HEK293 (cell line): ENCODE measurements around the gene PARK7.
A peak's percentile ranks its signal among the peaks of the same experiment; 100 is the strongest.

Experiments used
- CTCF ChIA-PET: fragments of 350-600 bp; formaldehyde crosslinking; extraction: SDS; loops from one replicate; lab custom pipeline; 2021; ENCODE audit warnings: antibody characterized with exemption; lab: Yijun Ruan, JAX
- POLR2A ChIA-PET: fragments of 300-600 bp; formaldehyde crosslinking; extraction: SDS; loops from one replicate; lab custom pipeline; 2020; ENCODE audit warnings: antibody characterized with exemption, inconsistent platforms; lab: Yijun Ruan, JAX
- H3K27ac ChIP-seq: fragments of 200-500 bp; sonication (Bioruptor generic); 2 replicates; pipeline ENCODE4 v1.5.1; 2014; ENCODE audit warnings: low read depth, low read length, control low read depth, inconsistent platforms; ENCODE audit errors: extremely low read depth
- H3K36me3 ChIP-seq, 2 experiments: fragments of 200-500 bp in 1 of 2; sonication (Bioruptor generic) in 1 of 2; 1 replicate in 1 of 2; 2 replicates in 1 of 2; pipeline ENCODE4 v1.5.1; 2014 to 2017; ENCODE audit warnings: inconsistent platforms in 2 of 2, low read length in 2 of 2; ENCODE audit not compliant: control insufficient read depth in 2 of 2, insufficient read depth in 1 of 2
- H3K4me1 ChIP-seq: fragments of 200-500 bp; sonication (Bioruptor generic); 2 replicates; pipeline ENCODE4 v1.5.1; 2014; ENCODE audit warnings: mild to moderate bottlenecking, low read length, inconsistent platforms; ENCODE audit not compliant: control insufficient read depth, insufficient read depth
- H3K4me3 ChIP-seq: 2 replicates; pipeline ENCODE4 v1.5.1; 2011; ENCODE audit warnings: low read depth, mild to moderate bottlenecking, control low read depth, low read length, moderate library complexity
- H3K9me3 ChIP-seq: fragments of 200-500 bp; sonication (Bioruptor generic); 2 replicates; pipeline ENCODE4 v1.5.1; 2014; ENCODE audit warnings: low read depth, low read length, inconsistent platforms; ENCODE audit not compliant: control insufficient read depth, insufficient read depth
- HOXA7 ChIP-seq: sonication (generic); formaldehyde crosslinking; IDR thresholded peaks from 2 replicates; pipeline ENCODE4 v1.8.1; 2022; ENCODE audit warnings: missing genetic modification reagents, borderline replicate concordance
- HOXC10 ChIP-seq: sonication (generic); formaldehyde crosslinking; IDR thresholded peaks from 2 replicates; pipeline ENCODE4 v1.8.1; 2023; ENCODE audit warnings: mild to moderate bottlenecking, missing genetic modification reagents
- KLF1 ChIP-seq: fragments of 450-650 bp; formaldehyde crosslinking; IDR thresholded peaks from 2 replicates; pipeline ENCODE4 v1.5.1; 2016; ENCODE audit warnings: missing biosample characterization, missing genetic modification characterization
- KLF10 ChIP-seq: fragments of 450-650 bp; IDR thresholded peaks from 2 replicates; pipeline ENCODE4 v1.5.1; 2018; ENCODE audit warnings: missing biosample characterization, mild to moderate bottlenecking, missing genetic modification characterization
- PRDM4 ChIP-seq: fragments of 450-650 bp; formaldehyde crosslinking; IDR thresholded peaks from 2 replicates; pipeline ENCODE4 v1.5.1; 2017; ENCODE audit warnings: missing biosample characterization, missing genetic modification characterization
- ZBTB11 ChIP-seq: fragments of 450-650 bp; formaldehyde crosslinking; conservative IDR thresholded peaks from 2 replicates; pipeline ENCODE4 v1.5.1; 2016; ENCODE audit warnings: low read depth, missing biosample characterization, missing genetic modification characterization
- ZBTB20 ChIP-seq: fragments of 450-650 bp; formaldehyde crosslinking; IDR thresholded peaks from 2 replicates; pipeline ENCODE4 v1.5.1; 2016; ENCODE audit warnings: missing biosample characterization, missing genetic modification characterization
- ZBTB48 ChIP-seq: fragments of 450-650 bp; formaldehyde crosslinking; IDR thresholded peaks from 2 replicates; pipeline ENCODE4 v1.5.1; 2016; ENCODE audit warnings: missing biosample characterization, missing genetic modification characterization
- ZBTB7A ChIP-seq: fragments of 450-650 bp; formaldehyde crosslinking; IDR thresholded peaks from 2 replicates; pipeline ENCODE4 v1.5.1; 2016; ENCODE audit warnings: low read depth, missing biosample characterization, missing genetic modification characterization
- ZNF10 ChIP-seq: fragments of 450-650 bp; formaldehyde crosslinking; IDR thresholded peaks from 2 replicates; pipeline ENCODE4 v1.5.1; 2017; ENCODE audit warnings: missing biosample characterization, missing genetic modification characterization
- ZNF175 ChIP-seq: fragments of 450-650 bp; formaldehyde crosslinking; IDR thresholded peaks from 2 replicates; pipeline ENCODE4 v1.5.1; 2016; ENCODE audit warnings: missing biosample characterization, missing genetic modification characterization
- ZNF18 ChIP-seq: fragments of 450-650 bp; formaldehyde crosslinking; IDR thresholded peaks from 2 replicates; pipeline ENCODE4 v1.5.1; 2016; ENCODE audit warnings: missing biosample characterization, missing genetic modification characterization
- ZNF2 ChIP-seq: fragments of 450-650 bp; formaldehyde crosslinking; IDR thresholded peaks from 2 replicates; pipeline ENCODE4 v1.5.1; 2016; ENCODE audit warnings: missing biosample characterization, missing genetic modification characterization
- ZNF214 ChIP-seq: fragments of 450-650 bp; formaldehyde crosslinking; IDR thresholded peaks from 2 replicates; pipeline ENCODE4 v1.5.1; 2017; ENCODE audit warnings: missing biosample characterization, mild to moderate bottlenecking, missing genetic modification characterization, borderline replicate concordance
- ZNF248 ChIP-seq: fragments of 450-650 bp; formaldehyde crosslinking; IDR thresholded peaks from 2 replicates; pipeline ENCODE4 v1.5.1; 2017; ENCODE audit warnings: missing biosample characterization, missing genetic modification characterization
- ZNF280D ChIP-seq: fragments of 450-650 bp; formaldehyde crosslinking; IDR thresholded peaks from 2 replicates; pipeline ENCODE4 v1.5.1; 2016; ENCODE audit warnings: missing biosample characterization, missing genetic modification characterization
- ZNF394 ChIP-seq: fragments of 450-650 bp; formaldehyde crosslinking; IDR thresholded peaks from 2 replicates; pipeline ENCODE4 v1.5.1; 2016; ENCODE audit warnings: missing biosample characterization, missing genetic modification characterization, mild to moderate bottlenecking, moderate library complexity, borderline replicate concordance
- ZNF530 ChIP-seq: fragments of 450-650 bp; formaldehyde crosslinking; IDR thresholded peaks from 2 replicates; pipeline ENCODE4 v1.5.1; 2016; ENCODE audit warnings: low read depth, missing biosample characterization, missing genetic modification characterization
- ZNF571 ChIP-seq: fragments of 450-650 bp; formaldehyde crosslinking; IDR thresholded peaks from 2 replicates; pipeline ENCODE4 v1.5.0; 2017; ENCODE audit warnings: missing biosample characterization, missing genetic modification characterization
- ZNF580 ChIP-seq: fragments of 450-650 bp; formaldehyde crosslinking; IDR thresholded peaks from 2 replicates; pipeline ENCODE4 v1.5.1; 2016; ENCODE audit warnings: missing biosample characterization, missing genetic modification characterization
- ZNF629 ChIP-seq: fragments of 450-650 bp; formaldehyde crosslinking; IDR thresholded peaks from 2 replicates; pipeline ENCODE4 v1.5.1; 2017; ENCODE audit warnings: missing biosample characterization, missing genetic modification characterization
- ZNF76 ChIP-seq: fragments of 450-650 bp; formaldehyde crosslinking; IDR thresholded peaks from 2 replicates; pipeline ENCODE4; 2016; ENCODE audit warnings: low read depth, missing biosample characterization, missing genetic modification characterization, borderline replicate concordance
- ZNF777 ChIP-seq: fragments of 450-650 bp; formaldehyde crosslinking; IDR thresholded peaks from 2 replicates; pipeline ENCODE4 v1.5.1; 2017; ENCODE audit warnings: missing biosample characterization, missing genetic modification characterization, borderline replicate concordance
- ZSCAN18 ChIP-seq: fragments of 450-650 bp; formaldehyde crosslinking; IDR thresholded peaks from 2 replicates; pipeline ENCODE4 v1.5.1; 2016; ENCODE audit warnings: missing biosample characterization, missing genetic modification characterization

Gene PARK7

GRCh38 chr1:8004803-8005573 lies 43.5 kb downstream of the PARK7 start:
- Histone ChIP-seq H3K27ac (peak overlapping the region; percentile 40), H3K4me1 (peaks cover 10% of the 10 kb centered on the region)
- CTCF ChIA-PET = interaction anchor here (0.6 to 2.2 kb wide), 8 partner anchors 10 to 306 kb away, joined by 3 to 9 read pairs (median 4); no protein-coding TSS in a partner anchor
- TF ChIP-seq ZNF280D (tag by site-specific recombination) (0 out of 2 replicates have a peak, but pooled peaks have one; percentile 15), KLF10 (tag by site-specific recombination) (peak; percentile 52), ZNF248 (tag by site-specific recombination) (no peak), ZNF214 (no peak), ZNF571 (tag by site-specific recombination) (no peak), ZNF394 (tag by site-specific recombination) (peak; percentile 65; the same call in 1 of the 2 replicates), ZNF10 (tag by site-specific recombination) (0 out of 2 replicates have a peak, but pooled peaks have one; percentile 14), ZNF76 (tag by site-specific recombination) (no peak), ZSCAN18 (tag by site-specific recombination) (no peak), ZNF580 (no peak), ZNF2 (peak; percentile 39; the same call in 1 of the 2 replicates), ZBTB20 (tag by site-specific recombination) (peak; percentile 89), ZBTB11 (tag by site-specific recombination) (peak; percentile 69), ZNF777 (tag by site-specific recombination) (no peak), ZNF629 (tag by site-specific recombination) (peak; percentile 67), PRDM4 (tag by site-specific recombination) (0 out of 2 replicates have a peak, but pooled peaks have one; percentile 22), KLF1 (tag by site-specific recombination) (no peak), HOXC10 (CRISPR knock-in tag) (no peak), ZNF530 (tag by site-specific recombination) (no peak), ZBTB48 (tag by site-specific recombination) (0 out of 2 replicates have a peak, but pooled peaks have one; percentile 29), ZBTB7A (no peak), HOXA7 (no peak), ZNF18 (tag by site-specific recombination) (peak; percentile 79), ZNF175 (no peak)

More at GRCh38 chr1:8004803-8005573, 43.5 kb downstream of the PARK7 start:
- Histone ChIP-seq H3K4me3 (no peak overlapping the region), H3K36me3 (peaks cover 0 to 9% of the 10 kb centered on the region in 2 experiments; a peak in 1 of 3 replicates), H3K9me3 (no peaks in the 10 kb centered on the region)
- POLR2A ChIA-PET = interaction anchor here (0.6 to 1.2 kb wide), 2 partner anchors 30 to 44 kb away, joined by 3 read pairs; partner anchors contain the start of gene PARK7
